Measurements from ENCODE around the gene BAHCC1. TPM values are rescaled to one million over a fixed set of nuclear protein-coding genes. Genes with fewer than 3 reads are reported as not detected.
"Not testable (repeated sequence)": the region's sequence is repeated elsewhere in the genome, so short reads cannot be mapped to it uniquely, and the experiment has no call there.

BAHCC1 gene
- total and polyA plus RNA-seq, 11 donors = 6.0 to 19.6 (median 8.9) TPM

- Histone ChIP-seq H3K27ac (no peak overlapping the region), H3K9me3 (no peaks in the 10 kb centered on the region), H3K4me3 (no peak overlapping the region), H3K36me3 (no peaks in the 10 kb centered on the region), H3K4me1 (peaks cover 0 to 21% (median 2%) of the 10 kb centered on the region in 12 donors), H3K27me3 (no peaks in the 10 kb centered on the region)
- WGBS, 4 donors = 84 to 90% (median 86%) methylated on average over 11 to 14 of the region's 14 CpGs
- no peak for DNase-seq
- intact Hi-C loops (cut with DNase I) = no loop called here
- no peak for ATAC-seq
- no peak for TF ChIP-seq CTCF (IDR thresholded peaks at IDR 0.05)
- no peak for TF ChIP-seq POLR2A (IDR thresholded peaks at IDR 0.05)
These were observed 40.9 kb upstream of the BAHCC1 start for GRCh38 chr17:81354252-81354953.

GRCh38 chr17:81354954-81355347, 40.3 kb upstream of the BAHCC1 start:
- Histone ChIP-seq H3K27ac (no peak overlapping the region), H3K4me1 (peaks cover 0 to 16% (median 2%) of the 10 kb centered on the region in 12 donors), H3K36me3 (no peaks in the 10 kb centered on the region), H3K4me3 (no peak overlapping the region), H3K9me3 (no peaks in the 10 kb centered on the region), H3K27me3 (no peaks in the 10 kb centered on the region)
- TF ChIP-seq CTCF (IDR thresholded peaks at IDR 0.05) (no peak), POLR2A (IDR thresholded peaks at IDR 0.05) (no peak)
- ATAC-seq (no peak), DNase-seq (no peak)
- 74 to 82% (median 80%) methylated on average over 9 of the region's 9 CpGs for WGBS, 4 donors
- intact Hi-C loops (cut with DNase I) = no loop called here

GRCh38 chr17:81359218-81359617, 36.0 kb upstream of the BAHCC1 start:
- ATAC-seq (no peak), DNase-seq (no peak)
- H3K4me3 ChIP-seq = no peak overlapping the region
- intact Hi-C loops (cut with DNase I) = no loop called here
- no peak for TF ChIP-seq CTCF (IDR thresholded peaks at IDR 0.05)
- TF ChIP-seq POLR2A (IDR thresholded peaks at IDR 0.05) = no peak
- H3K36me3 ChIP-seq = no peaks in the 10 kb centered on the region
- 70 to 77% (median 74%) methylated on average over 8 of the region's 8 CpGs for WGBS, 4 donors
- H3K4me1 ChIP-seq = peaks cover 0 to 7% (median 0%) of the 10 kb centered on the region in 12 donors
- H3K9me3 ChIP-seq = no peaks in the 10 kb centered on the region
- peaks cover 0 to under 1% (median 0%) of the 10 kb centered on the region in 9 donors for H3K27me3 ChIP-seq
- H3K27ac ChIP-seq = no peak overlapping the region

- H3K27me3 ChIP-seq = peaks cover 0 to 15% (median 0%) of the 10 kb centered on the region in 9 donors
- H3K4me3 ChIP-seq; DNase-seq; H3K27ac ChIP-seq; H3K36me3 ChIP-seq; ATAC-seq; intact Hi-C loops (cut with DNase I); H3K9me3 ChIP-seq: not testable (repeated sequence)
- WGBS, 4 donors = 66 to 78% (median 68%) methylated on average over 7 of the region's 7 CpGs
- H3K4me1 ChIP-seq = peaks cover 0 to 20% (median 12%) of the 10 kb centered on the region in 12 donors
These were observed 33.3 kb upstream of the BAHCC1 start for GRCh38 chr17:81362001-81362400.
